Adrenal gland (tissue), 5 donors: ENCODE measurements around the gene PSTPIP1.

Experiments
- CTCF ChIP-seq, 6 experiments: fragments of 450-650 bp in 4 of 6; fragments of 200-600 bp in 2 of 6; sonication (generic) in 1 of 6; IDR thresholded peaks; 1 replicate in 5 of 6; 2 replicates in 1 of 6; pipeline versions ENCODE4 v1.5.1 to v1.8.0; 2016 to 2021; ENCODE audit warnings: antibody characterized with exemption in 6 of 6, mild to moderate bottlenecking in 2 of 6, moderate library complexity in 1 of 6
- POLR2A ChIP-seq, 2 donors: fragments of 450-650 bp; IDR thresholded peaks; one replicate each; pipeline ENCODE4 v1.6.1; 2017; ENCODE audit warnings: antibody characterized with exemption in 2 of 2, mild to moderate bottlenecking in 2 of 2, moderate library complexity in 1 of 2
- donor health status: DM: no; HTN: no; CAD: no.

- TF ChIP-seq CTCF (IDR thresholded peaks at IDR 0.05) (no peak), POLR2A (IDR thresholded peaks at IDR 0.05) (no peak)
These were observed 76.6 kb downstream of the PSTPIP1 start for GRCh38 chr15:77071305-77072223.
